HG03520 (cell line): ENCODE measurements around the gene EID2.
A peak's percentile ranks its signal among the peaks of the same experiment; 100 is the strongest.

ENCODE experiments used
- ATAC-seq: cut with Tn5 transposase; IDR thresholded peaks from one replicate; pipeline ENCODE4 v1.9.1; 2021; ENCODE audit warnings: mild to moderate bottlenecking, moderate library complexity; ENCODE audit not compliant: unreplicated experiment

Gene EID2

GRCh38 chr19:39539165-39539517 is 820 bp downstream of the EID2 start:
- ATAC-seq, result no peak

GRCh38 chr19:39533791-39534190 is 6.2 kb downstream of the EID2 start:
- no peak for ATAC-seq

- no peak for ATAC-seq
These were observed 6.9 kb downstream of the EID2 start for GRCh38 chr19:39533003-39533512.

- peak; percentile 89 for ATAC-seq
These were observed 7.5 kb downstream of the EID2 start, which contains the start of gene EID2B for GRCh38 chr19:39532233-39533002. Gene EID2B, minus strand, starts transcription at chr19:39532852. Its CDS starts 50 bp downstream, at chr19:39532802.

GRCh38 chr19:39531834-39532232 is 8.1 kb downstream of the EID2 start:
- ATAC-seq, result no peak

DNA sequence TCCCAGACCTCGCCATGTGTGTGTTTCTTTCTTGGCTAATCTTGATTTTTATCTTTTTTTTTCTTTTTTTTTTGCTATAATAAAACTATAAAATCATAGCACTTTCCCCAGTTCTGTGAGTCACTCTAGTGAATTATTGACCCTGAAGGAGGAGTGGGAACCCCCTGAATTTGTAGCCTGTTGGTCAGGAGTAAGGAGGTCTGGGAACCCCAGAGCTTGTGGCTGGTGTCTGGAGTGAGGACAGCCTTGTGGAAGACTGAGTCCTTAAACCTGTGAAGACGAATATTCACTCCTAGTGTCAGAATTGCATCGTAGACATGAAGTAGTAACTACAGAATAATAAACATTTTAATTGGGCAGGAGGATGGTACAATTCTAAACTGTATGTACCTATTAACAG is 14.8 kb downstream of the EID2 start:
- ATAC-seq, result no peak

DNA sequence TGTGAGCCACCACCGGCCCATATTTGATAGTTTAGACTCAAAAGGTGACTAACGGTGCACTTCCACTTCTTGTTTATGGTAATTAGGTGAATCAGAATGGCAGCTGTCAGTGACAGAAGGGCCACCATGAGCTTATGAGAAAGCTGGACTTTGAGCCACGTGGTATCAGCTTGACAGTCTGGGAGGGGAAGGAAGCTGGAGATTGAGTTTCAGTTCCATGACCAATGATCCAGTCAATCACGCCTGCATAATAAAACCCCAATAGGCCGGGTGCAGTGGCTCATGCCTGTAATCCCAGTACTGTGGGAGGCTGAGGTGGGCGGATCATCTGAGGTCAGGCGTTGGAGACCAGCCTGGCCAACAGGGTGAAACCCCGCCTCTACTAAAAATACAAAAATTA is 15.5 kb downstream of the EID2 start:
- ATAC-seq, result no peak

- ATAC-seq, result no peak
These were observed 19.1 kb downstream of the EID2 start for GRCh38 chr19:39520541-39521484.

- ATAC-seq, result no peak
These were observed 21.0 kb downstream of the EID2 start for GRCh38 chr19:39518975-39519374.

GRCh38 chr19:39518458-39518857 is 21.5 kb downstream of the EID2 start:
- no peak for ATAC-seq

DNA sequence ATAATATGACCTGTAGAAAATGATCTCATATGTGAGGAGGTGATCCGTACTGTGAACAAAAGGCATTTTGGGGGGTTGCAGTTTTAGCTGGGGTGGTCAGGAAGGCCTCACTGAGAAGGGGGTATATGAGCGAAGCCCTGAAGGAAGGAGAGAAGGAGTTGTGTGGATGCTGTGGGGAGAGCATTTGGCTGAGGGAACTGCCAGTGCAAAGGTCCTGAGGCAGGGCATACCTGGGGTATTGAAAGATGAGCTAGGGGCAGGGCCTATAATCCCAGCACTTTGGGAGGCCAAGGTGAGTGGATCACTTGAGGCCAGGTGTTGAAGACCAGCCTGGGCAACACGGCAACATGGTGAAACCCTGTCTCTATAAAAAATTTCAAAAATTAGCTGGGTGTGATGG is 22.5 kb downstream of the EID2 start:
- ATAC-seq, result no peak

GRCh38 chr19:39516270-39516669 is 23.7 kb downstream of the EID2 start:
- ATAC-seq, result no peak

- no peak for ATAC-seq
These were observed 24.3 kb downstream of the EID2 start for GRCh38 chr19:39515551-39516191.

GRCh38 chr19:39514840-39515550 is 25.0 kb downstream of the EID2 start, which contains the start of gene SELENOV:
Gene SELENOV, plus strand, starts transcription at chr19:39515139. Its CDS starts 74 bp downstream, at chr19:39515213.
- no peak for ATAC-seq

DNA sequence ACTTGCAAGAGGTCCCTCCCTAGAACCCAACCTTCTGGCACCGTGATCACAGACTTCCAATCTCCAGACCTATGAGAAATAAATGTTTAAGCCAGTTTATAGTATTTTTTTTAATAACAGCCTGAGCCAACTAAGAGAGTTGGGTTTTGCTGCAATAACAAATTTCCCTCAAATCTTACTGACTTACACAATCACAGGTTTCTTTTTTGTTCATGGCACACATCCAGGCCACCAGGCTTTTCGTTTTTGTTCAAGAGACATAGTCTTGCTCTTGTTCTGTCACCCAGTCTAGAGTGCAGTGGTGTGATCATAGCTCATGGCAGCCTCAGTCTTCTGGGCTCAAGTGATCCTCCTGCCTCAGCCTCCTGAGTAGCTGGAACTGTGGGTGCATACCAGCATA is 27.0 kb downstream of the EID2 start:
- ATAC-seq, result no peak

DNA sequence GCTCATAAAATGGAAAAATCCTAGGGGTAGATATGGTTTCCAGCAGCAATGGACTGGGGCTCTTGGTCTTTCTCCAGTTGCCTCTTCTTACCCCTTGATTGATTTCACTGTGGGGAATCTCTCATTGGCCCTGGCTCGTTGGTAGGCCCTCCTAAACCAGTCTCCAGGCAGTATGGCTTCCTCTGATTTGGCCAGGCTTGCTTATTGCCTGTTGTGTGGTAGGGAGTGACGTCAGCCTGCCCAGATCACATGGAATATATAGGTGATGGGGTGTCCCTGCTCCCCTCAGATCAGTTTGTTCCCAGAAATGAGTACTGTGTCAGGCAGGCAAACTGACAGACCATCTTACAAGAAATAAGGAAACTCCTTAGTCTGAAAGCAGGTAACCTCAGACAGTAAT is 30.7 kb downstream of the EID2 start:
- no peak for ATAC-seq

GRCh38 chr19:39508629-39509028 is 31.3 kb downstream of the EID2 start:
- no peak for ATAC-seq

DNA sequence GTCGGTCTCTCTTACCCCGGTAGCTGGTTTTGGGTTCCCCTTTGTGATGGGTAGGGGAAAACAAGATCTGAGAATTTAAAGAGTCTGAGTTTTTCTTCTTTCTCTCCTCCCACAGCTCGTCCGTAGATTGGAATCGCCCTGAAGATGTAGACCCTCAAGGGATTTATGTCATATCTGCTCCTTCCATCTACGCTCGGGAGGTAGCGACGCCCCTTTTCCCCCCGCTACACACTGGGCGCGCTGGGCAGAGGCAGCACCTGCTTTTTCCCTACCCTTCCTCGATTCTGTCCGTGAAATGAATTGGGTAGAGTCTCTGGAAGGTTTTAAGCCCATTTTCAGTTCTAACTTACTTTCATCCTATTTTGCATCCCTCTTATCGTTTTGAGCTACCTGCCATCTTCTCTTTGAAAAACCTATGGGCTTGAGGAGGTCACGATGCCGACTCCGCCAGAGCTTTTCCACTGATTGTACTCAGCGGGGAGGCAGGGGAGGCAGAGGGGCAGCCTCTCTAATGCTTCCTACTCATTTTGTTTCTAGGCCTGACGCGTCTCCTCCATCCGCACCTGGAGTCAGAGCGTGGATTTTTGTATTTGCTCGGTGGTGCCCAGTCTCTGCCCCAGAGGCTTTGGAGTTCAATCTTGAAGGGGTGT is 32.1 kb downstream of the EID2 start:
- no peak for ATAC-seq

GRCh38 chr19:39506944-39507714 is 32.8 kb downstream of the EID2 start:
- ATAC-seq, result no peak
